Kidney epithelial cell (primary cell): ENCODE data around the gene RNF10. TPM values are rescaled to one million over a fixed set of nuclear protein-coding genes. Genes with fewer than 3 reads are reported as not detected.

Experiments used
- DNase-seq: peaks from one replicate; pipeline ENCODE4 v3.0.0-alpha.2; 2010; ENCODE audit warnings: low read depth
- H3K27me3 ChIP-seq: 2 replicates; pipeline ENCODE4 v1.6.0; 2011; ENCODE audit warnings: low read length; ENCODE audit not compliant: control insufficient read depth, insufficient read depth
- H3K36me3 ChIP-seq: 2 replicates; pipeline ENCODE4 v1.5.1; 2011; ENCODE audit warnings: low read length; ENCODE audit not compliant: control insufficient read depth, insufficient read depth
- H3K4me3 ChIP-seq: 2 replicates; pipeline ENCODE4 v1.5.1; 2011; ENCODE audit warnings: low read depth, mild to moderate bottlenecking, control low read depth, low read length
- total RNA-seq: library from RNA; depleted of rRNA; stranded (reverse); fragments of >200 nt; gene quantifications from 2 replicates; pipeline ENCODE4 v1.2.3, GENCODE V29; 2015
- TF ChIP-seq, protein P1 (sequence below): IDR thresholded peaks from 2 replicates; pipeline ENCODE4 v1.5.1; 2011; ENCODE audit warnings: mild to moderate bottlenecking, moderate library complexity, low read length, control low read depth, inconsistent platforms; ENCODE audit not compliant: insufficient read depth, poor library complexity, severe bottlenecking

RNF10 gene
- total RNA-seq, 1 donor from 2014 or later, result 117 TPM

- Histone ChIP-seq H3K4me3 (no peak overlapping the region), H3K36me3 (no peaks in the 10 kb centered on the region), H3K27me3 (no peaks in the 10 kb centered on the region)
- DNase-seq, result no peak
- TF ChIP-seq, protein P1, sequence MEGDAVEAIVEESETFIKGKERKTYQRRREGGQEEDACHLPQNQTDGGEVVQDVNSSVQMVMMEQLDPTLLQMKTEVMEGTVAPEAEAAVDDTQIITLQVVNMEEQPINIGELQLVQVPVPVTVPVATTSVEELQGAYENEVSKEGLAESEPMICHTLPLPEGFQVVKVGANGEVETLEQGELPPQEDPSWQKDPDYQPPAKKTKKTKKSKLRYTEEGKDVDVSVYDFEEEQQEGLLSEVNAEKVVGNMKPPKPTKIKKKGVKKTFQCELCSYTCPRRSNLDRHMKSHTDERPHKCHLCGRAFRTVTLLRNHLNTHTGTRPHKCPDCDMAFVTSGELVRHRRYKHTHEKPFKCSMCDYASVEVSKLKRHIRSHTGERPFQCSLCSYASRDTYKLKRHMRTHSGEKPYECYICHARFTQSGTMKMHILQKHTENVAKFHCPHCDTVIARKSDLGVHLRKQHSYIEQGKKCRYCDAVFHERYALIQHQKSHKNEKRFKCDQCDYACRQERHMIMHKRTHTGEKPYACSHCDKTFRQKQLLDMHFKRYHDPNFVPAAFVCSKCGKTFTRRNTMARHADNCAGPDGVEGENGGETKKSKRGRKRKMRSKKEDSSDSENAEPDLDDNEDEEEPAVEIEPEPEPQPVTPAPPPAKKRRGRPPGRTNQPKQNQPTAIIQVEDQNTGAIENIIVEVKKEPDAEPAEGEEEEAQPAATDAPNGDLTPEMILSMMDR, result no peak
Measured at GRCh38 chr12:120540445-120540844, 6.3 kb downstream of the RNF10 start.

GRCh38 chr12:120542166-120542565 lies 8.0 kb downstream of the RNF10 start:
- no peak overlapping the region for H3K4me3 ChIP-seq
- TF ChIP-seq, protein P1, result no peak
- H3K27me3 ChIP-seq, result no peaks in the 10 kb centered on the region
- no peaks in the 10 kb centered on the region for H3K36me3 ChIP-seq
- no peak for DNase-seq

- Histone ChIP-seq H3K27me3 (no peaks in the 10 kb centered on the region), H3K36me3 (peaks cover 1% of the 10 kb centered on the region), H3K4me3 (no peak overlapping the region)
- no peak for DNase-seq
- TF ChIP-seq, protein P1, result no peak
Measured at GRCh38 chr12:120544691-120545090, 10.5 kb downstream of the RNF10 start.

DNA sequence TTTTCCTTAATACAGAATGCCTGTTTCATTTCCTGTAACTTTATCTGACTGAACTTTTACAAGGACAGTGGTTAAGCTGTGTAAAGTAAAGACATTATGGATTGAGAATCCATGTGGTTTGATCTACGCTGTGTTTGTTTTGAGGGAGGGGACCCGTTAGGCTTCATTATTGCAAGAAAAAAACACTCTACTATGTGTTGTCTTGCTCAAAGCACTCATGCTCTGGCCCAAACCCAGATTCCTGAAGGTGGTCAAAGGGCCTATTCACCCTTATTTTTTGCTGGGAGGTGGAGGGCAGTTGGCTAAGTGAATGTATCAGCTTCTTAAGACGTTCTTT lies 11.9 kb downstream of the RNF10 start:
- no peaks in the 10 kb centered on the region for H3K27me3 ChIP-seq
- peaks cover 1% of the 10 kb centered on the region for H3K36me3 ChIP-seq
- no peak overlapping the region for H3K4me3 ChIP-seq
- TF ChIP-seq, protein P1, result no peak
- DNase-seq, result no peak

DNA sequence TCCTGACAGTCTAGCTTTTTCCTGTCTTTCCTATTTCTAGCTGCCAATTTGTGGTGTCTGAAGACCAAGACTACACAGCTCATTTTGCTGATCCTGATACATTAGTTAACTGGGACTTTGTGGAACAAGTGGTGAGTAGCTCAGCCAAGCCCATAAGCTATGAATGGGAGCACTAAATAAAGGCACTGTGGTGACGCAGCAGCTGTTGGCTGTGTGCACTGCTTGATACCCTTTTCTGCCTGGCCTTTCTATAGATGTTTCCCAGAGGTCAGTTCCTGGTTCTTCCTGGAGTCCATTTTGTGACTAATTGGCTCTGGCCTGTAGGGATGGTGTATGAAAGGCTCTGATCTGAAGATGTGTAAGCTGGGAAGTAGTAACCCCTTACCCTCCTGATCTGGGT lies 20.5 kb downstream of the RNF10 start:
- Histone ChIP-seq H3K36me3 (peaks cover 4% of the 10 kb centered on the region), H3K27me3 (no peaks in the 10 kb centered on the region), H3K4me3 (no peak overlapping the region)
- TF ChIP-seq, protein P1, result no peak
- no peak for DNase-seq

DNA sequence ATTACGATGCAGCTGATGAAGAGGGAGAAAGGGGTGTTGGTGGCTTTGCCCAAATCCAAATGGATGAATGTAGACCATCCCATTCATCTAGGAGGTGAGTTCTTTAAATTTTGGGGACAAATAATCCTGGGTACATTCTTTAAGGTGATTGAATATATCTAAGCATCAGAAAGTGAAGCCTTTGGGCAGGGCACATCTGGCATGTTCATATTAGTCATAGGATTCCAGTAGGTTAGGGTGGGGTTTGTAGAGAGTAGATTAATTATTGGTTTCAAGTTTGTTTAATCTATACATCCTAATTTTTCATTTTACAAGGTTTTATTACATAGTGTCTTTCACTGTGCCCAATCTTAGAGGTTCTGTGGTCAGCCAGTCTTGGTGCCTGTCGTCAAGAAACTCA lies 23.4 kb downstream of the RNF10 start:
- DNase-seq, result no peak
- TF ChIP-seq, protein P1, result no peak
- H3K36me3 ChIP-seq, result peaks cover 4% of the 10 kb centered on the region

More for the DNA sequence above, 23.4 kb downstream of the RNF10 start:
- H3K4me3 ChIP-seq, result no peak overlapping the region
- H3K27me3 ChIP-seq, result no peaks in the 10 kb centered on the region
